T-helper 2 cell treated with Interferon-gamma antibody and Interleukin-4, amounts not matched to agents 100 ng/mL and 5 ng/mL, for 36 hours (primary cell): ENCODE measurements around the gene SPINK4. TPM values are rescaled to one million over a fixed set of nuclear protein-coding genes. Genes with fewer than 3 reads are reported as not detected.

ENCODE experiments used
- intact Hi-C: fragments of 100-400 bp; cut with micrococcal nuclease; formaldehyde crosslinking; loops from one replicate; pipeline ENCODE4 v1.15.1; 2023
- total RNA-seq: library from RNA; stranded (reverse); gene quantifications from 2 replicates; pipeline ENCODE4 v1.2.3, GENCODE V29; 2022

The SPINK4 gene
- total RNA-seq, 1 donor from 2014 or later, result not detected

DNA sequence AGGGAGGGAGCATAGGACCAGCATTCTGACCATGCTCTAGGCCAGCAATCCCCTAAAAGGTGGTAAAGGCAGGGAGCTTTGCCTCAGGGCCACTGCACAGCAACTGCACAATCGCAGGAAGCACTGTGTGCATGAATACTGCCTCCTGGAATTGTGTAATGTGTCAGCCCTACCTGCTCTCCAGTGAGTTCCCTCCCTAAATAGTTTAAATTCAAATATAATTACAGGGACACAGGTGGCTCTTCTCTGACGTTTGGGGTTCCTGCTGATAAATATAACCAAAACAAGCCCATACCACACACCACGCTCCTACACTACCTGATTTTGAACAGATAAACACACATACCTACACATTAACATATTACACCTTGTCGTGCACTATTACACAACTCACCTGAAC is 15.5 kb downstream of the SPINK4 start:
- intact Hi-C loops, result no loop called here

DNA sequence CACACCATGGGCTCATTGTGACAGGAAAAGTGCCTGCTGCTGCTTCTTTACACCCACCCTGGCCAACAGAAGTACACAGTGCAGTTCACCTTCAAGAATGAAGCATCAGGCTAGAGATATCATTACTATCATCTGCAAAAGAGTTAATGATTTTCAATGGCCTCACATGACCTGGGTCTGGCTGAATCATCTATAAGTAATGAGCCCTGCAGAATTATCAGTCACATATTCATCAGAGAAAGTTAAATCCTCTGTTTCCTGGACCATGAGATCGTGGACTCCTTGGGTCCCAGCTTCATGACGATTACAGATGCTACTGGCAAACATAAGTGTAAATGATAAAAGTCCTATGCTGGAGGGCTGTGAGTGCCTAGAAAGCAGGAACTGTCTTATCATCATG is 16.3 kb downstream of the SPINK4 start:
- intact Hi-C loops, result no loop called here

DNA sequence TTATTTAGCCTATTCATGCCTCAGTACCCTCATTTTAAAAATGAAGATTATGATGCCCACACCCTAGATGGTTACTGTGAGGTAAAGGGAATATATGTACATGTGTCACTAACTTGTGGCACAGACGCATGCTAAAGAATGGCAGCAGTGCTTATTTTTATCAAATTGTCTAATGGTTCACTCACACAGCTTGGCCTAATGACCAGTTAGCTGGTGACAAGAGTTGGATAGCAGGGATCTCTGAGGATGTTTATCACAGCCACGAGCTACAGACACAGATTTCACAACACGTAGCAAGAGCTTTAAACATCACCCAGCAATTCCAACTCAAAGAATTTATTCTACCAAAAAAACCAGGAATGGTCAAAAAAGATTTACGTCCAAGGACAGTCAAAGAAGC is 17.3 kb downstream of the SPINK4 start:
- intact Hi-C loops, result no loop called here

DNA sequence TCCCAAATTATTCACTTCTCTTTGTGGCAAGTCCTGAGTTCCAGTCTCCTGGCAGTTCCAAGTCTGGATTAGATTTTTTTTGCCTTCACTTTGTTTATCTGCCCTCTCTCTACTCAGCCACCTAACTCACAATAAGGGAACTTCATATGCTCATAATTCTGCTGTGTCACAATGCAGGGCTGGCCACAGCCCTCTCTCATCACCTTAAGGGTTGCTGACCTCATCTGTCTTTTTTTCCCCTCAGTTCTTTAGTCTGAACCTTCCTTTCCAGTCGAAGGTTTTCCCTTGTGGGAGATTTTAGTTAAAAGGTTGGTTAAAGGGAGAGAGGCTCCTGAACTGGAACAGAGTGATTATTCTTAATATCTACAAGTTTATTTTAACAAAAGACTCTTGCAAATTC is 20.4 kb downstream of the SPINK4 start:
- intact Hi-C loops, result loop anchor here (10.0 kb wide), 1 partner anchor 184 kb away; the partner anchor contains the start of gene AQP3

DNA sequence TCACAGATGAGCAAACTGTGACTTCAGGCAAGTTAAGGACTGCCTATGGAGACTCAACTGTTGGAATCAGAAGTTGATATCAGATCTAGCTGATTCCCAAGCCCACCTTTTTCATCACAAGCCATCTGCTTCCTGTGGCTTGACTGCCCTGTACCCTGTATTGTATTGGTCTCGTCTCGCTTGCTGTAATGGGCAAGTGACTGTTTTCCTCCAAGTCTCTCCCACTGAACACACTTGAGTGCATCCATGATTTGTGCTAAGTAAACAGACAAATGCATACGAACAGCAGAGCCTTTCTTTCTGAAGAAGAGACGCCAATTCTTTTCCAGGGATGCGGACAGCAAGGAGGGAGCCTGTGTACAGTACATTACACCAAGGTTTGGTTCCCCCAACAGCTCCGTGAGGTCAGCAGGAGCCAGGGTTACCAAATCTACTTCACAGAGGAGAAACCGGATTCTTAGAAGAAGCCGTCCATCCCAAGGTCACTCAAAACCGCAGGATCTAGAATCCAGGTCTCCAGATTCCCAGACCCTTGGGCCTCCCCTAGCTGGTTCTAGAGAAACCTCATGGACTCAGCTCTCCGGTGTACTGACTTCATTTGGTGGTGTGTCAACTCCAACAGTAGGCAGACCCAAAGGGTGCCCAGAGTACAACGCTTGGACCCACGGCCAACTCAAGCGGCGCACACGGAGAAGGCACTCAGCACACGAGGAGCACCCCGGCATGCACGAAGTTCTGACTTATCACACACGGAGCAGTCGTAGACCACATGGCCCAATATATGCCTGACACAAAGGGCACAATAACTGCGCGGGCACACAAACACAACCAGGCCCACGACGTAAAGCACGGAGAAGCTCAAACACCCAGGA is 23.4 kb downstream of the SPINK4 start:
- intact Hi-C loops, result loop anchor here (1.0 to 10.0 kb wide), 8 partner anchors 27 to 262 kb away; partner anchors contain the start of genes APTX, AQP3, B4GALT1 and DNAJA1

DNA sequence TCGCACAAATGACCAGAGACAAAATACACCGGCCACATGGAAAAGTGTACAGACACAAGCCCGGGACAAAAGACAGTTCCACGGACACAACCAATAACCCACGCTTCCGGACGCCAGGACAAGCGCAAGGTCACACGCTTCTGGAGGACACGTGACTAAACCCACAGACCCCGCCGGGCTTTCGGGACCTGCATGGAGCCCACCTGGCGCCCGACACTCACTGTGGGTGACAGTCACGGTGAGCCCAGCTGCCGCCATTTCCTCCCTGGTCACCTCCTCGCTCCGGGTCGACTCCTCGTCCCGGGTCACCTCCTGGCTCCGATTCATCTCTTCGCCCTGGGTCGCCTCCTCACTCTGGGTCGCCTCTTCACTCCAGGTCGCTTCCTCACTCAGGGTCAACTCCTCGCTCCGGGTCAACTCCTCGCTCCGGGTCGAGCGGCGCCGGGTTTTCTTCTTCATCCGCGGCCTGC is 24.1 kb downstream of the SPINK4 start:
- intact Hi-C loops, result loop anchor here (1.0 to 10.0 kb wide), 8 partner anchors 26 to 263 kb away; partner anchors contain the start of genes APTX, AQP3, B4GALT1 and DNAJA1

DNA sequence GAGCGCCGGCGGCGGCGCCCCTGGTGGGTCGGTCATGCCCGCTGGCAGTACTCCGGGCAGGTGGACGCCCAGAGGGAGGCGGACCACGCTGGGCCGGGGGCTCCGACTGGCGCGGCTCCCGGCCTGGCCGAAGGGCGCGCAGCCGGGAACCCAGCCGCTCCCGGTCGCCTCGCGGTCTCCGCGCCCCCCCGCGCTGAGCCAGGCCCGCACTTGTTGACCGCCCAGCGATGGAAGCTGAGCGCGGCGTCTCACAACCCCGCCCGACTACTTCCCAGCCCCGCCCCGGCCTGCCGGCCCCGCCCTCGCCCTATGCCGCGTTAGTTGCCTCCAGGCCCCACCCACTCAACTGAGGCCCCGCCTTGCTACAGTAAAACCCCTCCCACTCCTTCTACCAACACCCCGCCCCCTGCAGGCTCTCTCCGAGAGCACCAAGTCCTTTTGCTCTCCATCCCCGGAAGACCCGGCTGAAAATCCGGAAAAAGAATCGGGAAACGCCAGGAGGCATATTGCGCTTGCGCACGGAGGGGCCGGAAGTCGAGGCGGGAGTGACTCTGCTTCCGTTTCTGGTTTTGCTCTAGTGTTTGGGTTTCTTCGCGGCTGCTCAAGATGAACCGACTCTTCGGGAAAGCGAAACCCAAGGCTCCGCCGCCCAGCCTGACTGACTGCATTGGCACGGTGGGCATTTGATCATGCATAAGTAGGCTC is 24.7 kb downstream of the SPINK4 start, which contains the start of the genes BAG1 and CHMP5:
BAG1 (minus strand) TSS at position 236 of the 705 bp plus-strand sequence.
CHMP5 (plus strand) TSS at position 577 of the 705 bp plus-strand sequence; CDS start at position 607, 30 bp downstream.
- intact Hi-C loops, result loop anchor here (1.0 to 10.0 kb wide), 8 partner anchors 26 to 263 kb away; partner anchors contain the start of genes APTX, AQP3, B4GALT1 and DNAJA1

DNA sequence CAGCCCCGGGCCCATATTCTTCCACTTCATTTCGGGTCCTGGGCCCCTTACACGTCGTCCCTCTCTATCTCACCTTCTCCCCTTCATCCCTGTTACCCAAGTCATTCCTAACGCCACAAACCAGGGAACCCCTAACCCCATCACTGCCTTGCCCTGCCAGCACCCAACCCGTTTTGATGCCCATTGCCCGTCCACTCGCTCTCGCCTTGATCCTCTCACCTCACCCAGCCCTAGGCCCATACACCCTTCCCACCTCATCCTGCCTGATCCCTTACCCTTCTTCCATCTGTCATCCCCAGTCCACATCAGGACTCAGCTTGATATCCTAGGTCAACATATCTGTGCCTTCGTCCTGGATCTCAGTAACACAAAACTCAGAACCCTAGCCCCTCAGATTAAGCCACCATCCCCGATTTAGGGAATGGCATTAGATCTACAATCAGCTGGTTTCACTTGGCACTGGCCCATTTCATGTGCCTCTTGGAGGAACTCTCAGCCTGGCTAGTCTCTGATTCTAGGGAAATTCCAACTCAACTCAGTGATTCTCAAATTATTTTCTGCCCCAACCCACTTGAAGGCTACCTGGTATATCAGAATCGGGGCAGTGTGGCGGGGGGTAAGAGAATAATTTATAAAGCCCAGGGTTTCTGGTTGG is 25.4 kb downstream of the SPINK4 start:
- intact Hi-C loops, result loop anchor here (2.0 to 10.0 kb wide), 2 partner anchors 179 to 189 kb away; partner anchors contain the start of genes AQP3 and SMU1

DNA sequence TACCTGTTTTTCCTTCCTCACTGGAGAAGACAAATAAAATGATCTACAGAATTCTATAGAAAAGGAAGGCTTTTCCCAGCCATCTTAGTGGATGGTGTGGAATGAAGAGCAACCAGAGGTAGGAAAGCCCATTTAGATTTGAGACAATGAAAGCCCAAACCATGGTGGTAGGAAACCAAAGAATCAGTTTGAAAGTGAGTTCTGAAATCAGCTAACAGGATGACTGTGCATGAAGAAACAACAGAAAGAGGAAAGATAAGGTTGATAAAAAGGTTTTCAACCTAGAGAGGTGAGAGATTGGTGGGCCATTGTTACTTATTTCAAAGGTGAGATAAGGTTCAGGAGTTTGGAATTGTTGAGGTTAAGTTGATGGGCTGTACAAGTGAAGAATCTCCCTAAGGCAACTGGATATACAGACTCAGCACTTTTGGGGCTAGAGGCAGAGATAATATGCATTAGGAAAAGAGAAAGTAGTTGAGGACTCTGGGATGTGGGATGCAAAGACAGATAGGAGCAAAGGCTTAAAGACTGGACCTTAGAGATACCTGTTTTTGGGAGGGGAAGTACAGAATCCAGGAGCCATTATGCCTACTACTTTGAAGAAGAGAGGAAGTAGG is 27.3 kb downstream of the SPINK4 start:
- intact Hi-C loops, result loop anchor here (10.0 kb wide), 1 partner anchor 178 kb away; the partner anchor contains the start of gene AQP3

DNA sequence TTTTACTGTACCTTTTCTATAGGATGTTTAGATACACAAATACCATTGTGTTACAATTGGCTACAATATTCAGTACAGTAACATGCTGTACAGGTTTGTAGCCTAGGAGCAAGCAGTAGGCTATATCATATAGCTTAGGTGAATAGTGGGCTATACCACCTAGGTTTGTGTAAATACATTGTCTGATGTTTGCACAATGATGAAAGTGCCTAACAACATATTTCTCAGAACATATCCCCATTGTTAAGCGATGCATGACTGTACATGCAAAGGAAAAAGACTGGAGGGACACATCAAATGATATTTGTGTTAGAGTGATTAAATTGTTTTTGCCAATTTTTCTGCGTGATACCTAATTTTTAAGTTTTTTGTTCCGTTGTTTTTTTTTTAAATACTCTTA is 30.2 kb downstream of the SPINK4 start:
- intact Hi-C loops, result no loop called here

DNA sequence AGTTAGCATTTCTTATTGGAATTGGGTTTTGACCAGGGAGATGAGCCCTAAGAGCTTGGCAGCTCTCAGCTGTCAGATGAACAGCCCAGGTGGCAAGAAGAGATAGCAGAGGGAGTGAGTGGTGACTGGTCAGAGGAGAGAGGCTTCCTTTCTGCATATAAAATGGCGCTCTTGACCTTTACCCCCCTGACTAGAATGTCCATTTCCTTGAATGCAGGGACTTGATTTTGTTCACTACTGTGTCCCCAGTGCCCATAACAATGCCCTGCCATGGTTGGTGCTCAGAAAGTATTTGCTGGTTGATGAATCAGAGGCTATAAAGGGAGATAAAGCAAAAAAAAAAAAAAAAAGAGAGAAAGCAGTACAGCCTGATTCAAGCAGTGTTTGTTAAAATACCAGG is 32.1 kb downstream of the SPINK4 start:
- intact Hi-C loops, result no loop called here

DNA sequence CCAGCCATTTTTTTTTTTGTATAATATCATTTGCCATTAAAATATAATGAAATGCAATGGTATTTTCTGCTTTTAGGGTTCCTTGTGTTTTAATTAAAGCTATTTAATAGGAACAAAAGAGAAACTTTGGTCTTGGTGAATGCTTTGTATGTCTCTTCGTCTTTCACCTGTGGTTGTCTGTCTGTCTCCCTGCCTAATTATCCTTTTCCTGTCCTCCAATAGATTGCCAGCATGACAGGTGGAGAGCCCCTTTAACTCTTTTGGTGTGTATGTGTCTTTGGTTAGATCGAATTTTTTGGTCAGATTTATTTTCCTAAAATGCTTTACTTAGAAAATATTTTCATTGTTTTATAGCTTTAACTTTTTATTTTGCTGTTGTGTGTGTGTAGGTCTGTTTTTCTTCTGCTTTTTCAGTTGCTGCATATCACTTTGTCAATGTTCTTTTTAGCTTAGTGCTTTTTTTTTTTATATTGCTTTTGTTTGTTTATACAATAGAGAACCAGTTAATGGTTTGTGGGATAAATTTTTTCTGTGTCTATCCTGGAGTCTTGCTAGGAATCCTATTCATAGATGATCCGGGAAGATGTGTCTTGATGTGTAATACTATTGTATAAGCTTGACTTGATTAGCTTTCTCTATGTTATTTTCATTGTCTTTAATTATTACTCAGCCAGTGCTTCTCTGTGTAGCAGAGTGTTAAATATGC is 33.5 kb downstream of the SPINK4 start:
- intact Hi-C loops, result no loop called here

DNA sequence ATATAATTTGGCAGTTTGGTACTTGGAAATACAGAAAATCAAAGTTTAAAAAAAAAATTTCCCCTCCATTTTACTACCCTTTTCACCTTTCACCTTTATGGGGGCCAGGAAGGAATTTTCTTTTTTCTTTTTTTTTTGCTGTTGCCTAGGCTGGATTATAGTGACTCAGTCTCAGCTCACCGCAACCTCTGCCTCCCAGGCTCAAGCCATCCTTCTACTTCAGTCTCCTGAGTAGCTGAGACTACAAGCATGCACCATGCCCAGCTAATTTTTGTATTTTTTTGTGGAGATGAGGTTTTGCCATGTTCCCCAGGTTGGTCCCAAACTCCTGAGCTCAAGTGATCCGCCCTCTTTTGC is 34.0 kb downstream of the SPINK4 start:
- intact Hi-C loops, result no loop called here

DNA sequence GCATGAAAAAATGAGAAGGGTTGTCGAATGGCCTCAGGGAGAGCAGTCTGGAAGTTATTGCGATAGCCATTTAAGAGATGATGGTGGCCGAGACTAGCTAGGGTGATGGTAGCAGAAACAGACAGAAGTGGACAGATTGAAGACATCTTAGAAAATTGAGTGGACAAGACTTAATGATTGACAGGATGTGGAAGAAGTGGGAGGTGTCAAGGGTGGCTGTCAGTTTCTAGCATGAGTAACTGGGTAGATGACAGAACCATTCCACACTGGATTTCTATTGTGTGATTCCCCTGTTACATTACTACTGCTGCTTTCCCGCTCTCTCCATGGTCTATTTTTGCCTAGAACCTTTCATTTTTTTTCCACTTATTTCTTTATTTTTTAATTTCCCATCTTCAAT is 37.5 kb downstream of the SPINK4 start:
- intact Hi-C loops, result no loop called here

DNA sequence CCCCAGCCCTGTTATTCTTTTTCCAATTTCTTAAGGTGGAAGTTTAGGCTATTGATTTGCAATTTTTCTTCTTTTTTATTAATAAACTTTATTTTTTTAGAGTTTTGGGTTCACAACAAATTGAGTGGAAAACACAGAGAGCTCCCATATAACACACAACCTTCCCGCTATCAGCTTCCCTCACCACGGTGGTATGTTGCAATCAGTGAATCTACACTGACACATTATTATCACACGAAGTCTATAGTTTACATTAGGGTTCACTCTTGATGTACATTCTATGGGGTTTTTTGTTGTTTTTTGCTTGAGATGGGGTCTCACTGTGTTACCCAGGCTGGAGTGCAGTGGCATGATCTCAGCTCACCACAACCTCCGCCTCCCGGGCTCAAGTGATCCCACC is 45.5 kb downstream of the SPINK4 start:
- intact Hi-C loops, result no loop called here

DNA sequence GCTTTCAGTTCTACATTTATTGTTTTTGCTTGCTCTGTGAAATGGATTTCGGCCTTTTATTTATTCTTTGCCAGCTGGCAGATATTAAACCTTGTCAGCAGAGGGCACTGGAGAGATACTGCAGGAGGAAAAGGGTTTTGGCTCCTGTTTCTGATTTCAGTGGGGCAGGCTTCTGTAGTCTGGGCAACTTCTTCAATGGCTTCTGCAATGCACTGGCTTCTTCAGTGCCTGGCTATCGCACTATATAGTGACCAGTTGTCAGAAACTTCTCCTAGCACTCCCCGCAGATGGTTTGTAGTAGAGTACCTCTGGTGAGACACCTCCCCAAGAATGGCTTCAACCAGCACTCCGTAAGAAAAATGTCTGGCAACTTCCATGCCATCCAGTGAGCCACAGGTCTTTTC is 47.1 kb downstream of the SPINK4 start:
- intact Hi-C loops, result loop anchor here (1.0 kb wide), 1 partner anchor 179 kb away; no protein-coding TSS in a partner anchor

DNA sequence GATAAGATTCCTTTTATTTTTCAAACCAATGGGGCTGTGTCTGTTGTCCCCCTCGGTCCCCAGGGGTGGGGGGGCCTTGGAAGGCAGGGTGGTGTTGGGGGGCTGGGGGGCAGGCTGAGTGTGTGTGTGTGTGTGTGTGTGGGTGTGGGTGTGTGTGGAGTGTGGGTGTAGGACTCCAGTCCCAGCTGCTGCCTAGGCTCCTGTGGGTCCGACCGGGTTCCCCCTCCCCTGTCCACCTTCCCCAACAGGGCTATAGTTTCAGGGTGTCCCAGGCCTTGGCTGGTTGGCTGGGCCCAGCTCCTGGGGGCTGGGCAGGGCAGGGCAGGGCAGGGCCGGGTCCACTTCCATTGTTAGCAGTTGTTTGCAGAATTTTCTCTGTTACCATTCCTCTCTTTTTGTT is 48.3 kb downstream of the SPINK4 start:
- intact Hi-C loops, result no loop called here

DNA sequence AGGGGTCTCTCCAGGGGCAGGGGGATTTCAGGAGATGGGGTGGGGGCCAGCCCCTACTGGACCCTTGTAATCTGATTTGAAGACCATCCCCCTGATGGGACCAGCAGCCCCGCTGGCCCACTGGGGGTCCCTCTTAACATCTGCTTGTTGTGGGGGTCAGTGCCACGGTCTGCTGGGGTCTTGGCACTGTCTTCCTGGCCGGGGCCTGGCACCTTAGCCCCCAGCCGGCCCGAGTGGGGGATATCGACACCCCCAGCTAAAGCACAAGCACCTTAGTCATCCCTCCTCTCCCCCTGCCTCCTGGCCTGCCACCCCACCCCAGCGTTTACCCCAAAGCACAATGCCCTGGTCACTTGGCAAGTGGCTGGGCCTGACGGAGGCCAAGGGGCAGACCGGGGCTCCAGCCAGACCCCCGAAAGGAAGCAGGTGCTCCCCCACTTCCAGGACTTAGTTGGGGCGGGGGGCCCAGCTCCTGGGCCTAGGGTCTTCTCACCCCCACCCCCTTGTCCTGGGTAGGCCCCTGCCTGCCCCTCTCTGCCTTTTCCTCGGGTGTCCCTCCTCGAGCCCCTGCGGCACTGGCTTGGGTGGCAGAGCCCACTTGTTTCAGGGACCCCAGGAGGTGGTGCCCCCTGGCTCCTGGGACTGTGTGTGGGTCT is 49.0 kb downstream of the SPINK4 start:
- intact Hi-C loops, result no loop called here

DNA sequence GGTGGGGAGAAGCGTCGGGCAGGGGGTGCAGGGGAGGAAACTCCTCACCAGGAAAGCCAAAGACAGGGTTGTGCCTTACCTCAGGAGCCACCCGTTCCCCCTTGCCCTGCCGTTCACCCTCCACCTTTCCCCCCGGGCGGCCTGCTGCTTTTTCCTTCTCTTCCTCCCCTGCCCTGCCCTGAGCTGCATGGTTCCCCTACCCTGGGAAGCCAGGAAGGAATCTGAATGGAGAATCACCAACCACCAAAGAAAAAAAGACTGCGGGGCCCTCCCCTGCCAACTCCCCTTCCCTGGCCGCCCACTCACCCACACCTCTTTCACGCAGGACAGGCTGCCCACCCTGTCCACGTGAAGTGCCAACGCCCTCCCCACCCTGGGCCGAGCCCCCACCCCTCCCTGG is 49.5 kb downstream of the SPINK4 start:
- intact Hi-C loops, result no loop called here

DNA sequence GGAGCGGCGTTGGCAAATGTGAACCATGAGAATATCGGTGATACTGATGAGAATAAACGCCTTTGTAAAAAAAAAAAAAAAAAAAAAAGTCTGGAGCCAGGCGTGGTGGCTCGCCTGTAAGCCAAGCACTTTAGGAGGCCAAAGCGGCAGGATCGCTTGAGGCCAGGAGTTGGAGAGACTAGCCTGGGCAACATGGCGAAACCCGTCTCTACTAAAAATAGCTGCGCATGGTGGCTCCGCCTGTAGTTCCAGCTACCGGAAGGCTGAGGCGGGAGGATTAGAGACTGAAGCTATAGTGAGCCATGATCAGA is 49.9 kb downstream of the SPINK4 start:
- intact Hi-C loops, result loop anchor here (1.0 to 2.0 kb wide), 9 partner anchors 15 to 289 kb away; partner anchors contain the start of genes APTX, AQP3, B4GALT1 and BAG1
